Gastroesophageal sphincter (tissue), 3 donors: Measurements from ENCODE around the gene MCRIP2.

Experiments
- CTCF ChIP-seq, 4 experiments: fragments of 200-600 bp in 2 of 4; fragments of 450-650 bp in 2 of 4; sonication (generic) in 1 of 4; IDR thresholded peaks; one replicate each; pipeline ENCODE4 v1.5.1; 2017 to 2019; ENCODE audit warnings: antibody characterized with exemption in 4 of 4, mild to moderate bottlenecking in 2 of 4, moderate library complexity in 2 of 4
- EP300 ChIP-seq: sonication (generic); formaldehyde crosslinking; IDR thresholded peaks from one replicate; pipeline ENCODE4 v1.6.1; 2017; ENCODE audit warnings: antibody characterized with exemption, mild to moderate bottlenecking
- POLR2A ChIP-seq, 2 donors: fragments of 450-650 bp; IDR thresholded peaks; one replicate each; pipeline ENCODE4 v1.6.1; 2017; ENCODE audit warnings: antibody characterized with exemption in 2 of 2, mild to moderate bottlenecking in 2 of 2, moderate library complexity in 1 of 2
- POLR2AphosphoS5 ChIP-seq: sonication (generic); formaldehyde crosslinking; IDR thresholded peaks from one replicate; pipeline ENCODE4 v1.6.1; 2017; ENCODE audit warnings: antibody characterized with exemption

GRCh38 chr16:598823-599739 is 42.5 kb upstream of the MCRIP2 start:
- TF ChIP-seq CTCF (IDR thresholded peaks at IDR 0.05): no peak
- no peak for TF ChIP-seq POLR2A (IDR thresholded peaks at IDR 0.05)
- no peak for TF ChIP-seq POLR2AphosphoS5
- no peak for TF ChIP-seq EP300
